HUES48 (cell line): ENCODE measurements around the gene TRIM8.

Experiments
- H3K27ac ChIP-seq: one replicate; pipeline ENCODE4 v1.7.0; 2013; ENCODE audit warnings: low read depth, low read length, inconsistent platforms
- H3K27me3 ChIP-seq: 2 replicates; pipeline ENCODE4 v1.6.1; 2013; ENCODE audit warnings: mild to moderate bottlenecking, low read length; ENCODE audit not compliant: control insufficient read depth, insufficient read depth
- H3K36me3 ChIP-seq: 2 replicates; pipeline ENCODE4 v1.6.1; 2013; ENCODE audit warnings: low read length; ENCODE audit not compliant: control insufficient read depth, insufficient read depth
- H3K4me1 ChIP-seq: 2 replicates; pipeline ENCODE4 v1.6.1; 2013; ENCODE audit warnings: mild to moderate bottlenecking, low read length; ENCODE audit not compliant: control insufficient read depth, insufficient read depth
- H3K4me3 ChIP-seq: 2 replicates; pipeline ENCODE4 v1.5.1; 2013; ENCODE audit warnings: mild to moderate bottlenecking, low read depth, low read length
- H3K9ac ChIP-seq: 2 replicates; pipeline ENCODE4 v1.6.1; 2013; ENCODE audit warnings: mild to moderate bottlenecking, low read depth, low read length, moderate library complexity
- H3K9me3 ChIP-seq: 2 replicates; pipeline ENCODE4 v1.6.1; 2013; ENCODE audit warnings: low read length; ENCODE audit not compliant: control insufficient read depth, insufficient read depth

The TRIM8 gene

DNA sequence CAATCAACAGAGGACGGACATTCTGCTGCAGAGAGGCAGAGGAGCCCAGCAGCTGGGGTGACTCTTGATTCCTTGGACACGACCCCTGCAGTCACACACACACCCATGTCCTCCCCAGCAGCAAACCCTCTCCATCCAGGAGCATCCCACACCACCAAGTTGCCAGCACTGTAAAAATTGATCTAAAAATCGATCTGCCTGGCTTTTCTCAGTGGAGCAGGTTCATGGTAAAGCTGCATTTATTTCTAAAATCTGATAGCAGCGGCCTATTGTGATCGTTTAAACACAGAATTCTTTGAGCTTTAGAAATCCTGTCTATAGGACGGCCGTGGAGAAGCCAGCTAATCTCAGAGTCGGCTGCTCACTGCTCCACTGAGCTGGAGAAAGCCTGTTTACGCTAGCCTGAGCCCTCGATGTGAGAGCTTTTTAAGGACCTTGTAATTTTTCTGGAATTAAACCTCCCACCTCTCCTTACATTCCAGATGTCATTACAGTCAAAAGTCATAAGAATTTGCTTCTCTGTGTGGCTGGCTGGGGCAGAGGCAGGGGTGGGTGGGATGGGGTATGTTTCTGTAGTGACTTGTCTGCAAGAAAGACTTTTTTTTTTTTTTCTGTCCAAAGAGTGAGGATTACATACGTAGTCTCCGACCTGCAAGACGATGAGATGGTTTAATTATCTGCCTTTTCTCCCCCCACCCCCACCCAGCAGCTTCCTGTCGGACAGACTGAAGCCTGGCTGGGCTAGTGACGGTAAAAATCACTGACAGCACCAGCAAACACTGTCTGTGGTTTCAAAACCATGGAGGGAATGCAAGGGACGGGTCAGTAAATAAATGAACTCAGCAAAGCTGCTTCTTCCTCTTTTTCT is 31.6 kb downstream of the TRIM8 start:
- H3K9me3 ChIP-seq = no peaks in the 10 kb centered on the region
- H3K36me3 ChIP-seq = no peaks in the 10 kb centered on the region
- H3K27ac ChIP-seq = peak overlapping the region; percentile 43
- peaks cover 64% of the 10 kb centered on the region for H3K4me1 ChIP-seq
- H3K4me3 ChIP-seq = no peak overlapping the region
- no peaks in the 10 kb centered on the region for H3K27me3 ChIP-seq
- H3K9ac ChIP-seq = no peak overlapping the region

- no peaks in the 10 kb centered on the region for H3K9me3 ChIP-seq
- 0 out of 2 replicates have a peak, but pooled peaks cover 1% of the 10 kb centered on the region for H3K36me3 ChIP-seq
- H3K27ac ChIP-seq = peak overlapping the region; percentile 43
- peaks cover 60% of the 10 kb centered on the region for H3K4me1 ChIP-seq
- no peak overlapping the region for H3K4me3 ChIP-seq
- no peaks in the 10 kb centered on the region for H3K27me3 ChIP-seq
- no peak overlapping the region for H3K9ac ChIP-seq
Measured at GRCh38 chr10:102676534-102677315, 32.4 kb downstream of the TRIM8 start.

GRCh38 chr10:102677331-102678067 is 33.2 kb downstream of the TRIM8 start:
- Histone ChIP-seq H3K36me3 (peaks cover 9% of the 10 kb centered on the region), H3K27me3 (no peaks in the 10 kb centered on the region), H3K4me3 (no peak overlapping the region), H3K4me1 (peaks cover 60% of the 10 kb centered on the region), H3K9ac (no peak overlapping the region), H3K27ac (peak overlapping the region; percentile 43), H3K9me3 (no peaks in the 10 kb centered on the region)

GRCh38 chr10:102678068-102678400 is 33.8 kb downstream of the TRIM8 start:
- H3K27ac ChIP-seq = no peak overlapping the region
- no peaks in the 10 kb centered on the region for H3K27me3 ChIP-seq
- peaks cover 60% of the 10 kb centered on the region for H3K4me1 ChIP-seq
- no peak overlapping the region for H3K4me3 ChIP-seq
- no peaks in the 10 kb centered on the region for H3K9me3 ChIP-seq
- H3K36me3 ChIP-seq = peaks cover 12% of the 10 kb centered on the region
- H3K9ac ChIP-seq = no peak overlapping the region

DNA sequence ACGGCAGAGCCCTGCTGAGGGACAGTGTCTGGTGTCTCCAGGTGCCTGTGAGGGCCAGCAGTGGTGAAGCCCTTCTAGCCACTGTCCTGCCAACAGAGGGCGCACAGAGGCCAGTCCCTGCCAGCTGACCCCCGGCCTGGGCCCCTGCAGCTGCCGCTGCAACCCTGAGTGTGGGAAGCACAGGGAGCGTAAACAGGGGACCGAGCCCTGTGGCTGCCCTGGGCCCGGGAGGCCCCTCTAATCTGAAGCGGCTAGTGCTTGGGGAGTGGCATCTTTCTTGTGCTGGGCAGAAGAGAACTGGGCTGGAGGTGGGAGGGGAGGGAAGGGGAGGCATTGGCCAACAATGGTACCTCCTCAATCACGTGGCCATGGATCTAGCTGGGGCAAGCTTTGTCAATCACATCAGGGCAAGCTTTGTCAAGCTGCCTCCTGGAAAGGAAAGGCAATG is 34.6 kb downstream of the TRIM8 start:
- Histone ChIP-seq H3K9me3 (no peaks in the 10 kb centered on the region), H3K27me3 (no peaks in the 10 kb centered on the region), H3K27ac (peak overlapping the region; percentile 56), H3K4me3 (no peak overlapping the region), H3K4me1 (peaks cover 53% of the 10 kb centered on the region), H3K36me3 (peaks cover 16% of the 10 kb centered on the region), H3K9ac (no peak overlapping the region)

DNA sequence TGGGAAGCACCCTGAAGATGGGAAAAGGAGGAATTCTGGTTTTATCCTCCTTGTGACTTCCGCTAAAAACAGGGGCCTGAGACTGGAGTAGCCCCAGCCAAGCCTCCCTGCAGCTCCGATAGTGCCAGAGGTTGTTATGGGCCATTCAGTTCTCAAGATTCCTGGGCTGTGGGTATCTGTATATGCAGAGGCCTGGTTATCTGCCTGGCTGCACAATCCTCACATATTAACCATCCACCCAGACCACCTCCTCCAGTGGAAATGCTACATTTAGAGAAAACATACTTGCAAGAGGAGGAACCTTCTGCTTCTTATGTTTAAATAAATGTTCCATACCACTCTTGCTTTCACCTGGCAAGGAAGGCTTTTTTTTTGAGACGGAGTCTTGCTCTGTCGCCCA is 35.3 kb downstream of the TRIM8 start:
- Histone ChIP-seq H3K36me3 (peaks cover 17% of the 10 kb centered on the region), H3K4me3 (no peak overlapping the region), H3K9me3 (no peaks in the 10 kb centered on the region), H3K27me3 (no peaks in the 10 kb centered on the region), H3K9ac (no peak overlapping the region), H3K27ac (peak overlapping the region; percentile 56), H3K4me1 (peaks cover 46% of the 10 kb centered on the region)

DNA sequence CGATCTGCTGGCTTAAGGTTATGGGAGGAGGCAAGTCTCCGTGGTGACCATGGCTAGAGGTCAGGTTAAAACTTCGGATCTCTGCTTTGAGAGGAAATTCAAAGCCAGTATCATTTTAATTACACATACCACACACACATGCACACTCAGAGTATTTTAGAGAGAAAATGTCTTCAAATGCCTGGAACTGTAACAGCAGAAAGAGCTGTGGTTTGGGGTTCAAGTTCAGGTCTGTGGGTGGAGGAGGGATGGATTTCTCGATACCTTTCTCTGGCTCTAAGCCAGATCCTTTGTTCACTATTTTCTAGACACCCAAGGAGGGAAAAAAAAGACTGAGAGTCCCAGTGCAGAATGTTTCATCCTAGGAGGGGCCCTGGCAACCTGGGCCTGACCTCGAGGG is 37.4 kb downstream of the TRIM8 start:
- Histone ChIP-seq H3K27me3 (no peaks in the 10 kb centered on the region), H3K4me1 (peaks cover 28% of the 10 kb centered on the region), H3K27ac (no peak overlapping the region), H3K9me3 (no peaks in the 10 kb centered on the region), H3K4me3 (no peak overlapping the region), H3K9ac (no peak overlapping the region), H3K36me3 (peaks cover 25% of the 10 kb centered on the region)

GRCh38 chr10:102682416-102682815 is 38.1 kb downstream of the TRIM8 start:
- H3K27me3 ChIP-seq = no peaks in the 10 kb centered on the region
- H3K9me3 ChIP-seq = no peaks in the 10 kb centered on the region
- H3K9ac ChIP-seq = no peak overlapping the region
- peaks cover 25% of the 10 kb centered on the region for H3K36me3 ChIP-seq
- H3K4me3 ChIP-seq = no peak overlapping the region
- H3K27ac ChIP-seq = no peak overlapping the region
- H3K4me1 ChIP-seq = peaks cover 21% of the 10 kb centered on the region

DNA sequence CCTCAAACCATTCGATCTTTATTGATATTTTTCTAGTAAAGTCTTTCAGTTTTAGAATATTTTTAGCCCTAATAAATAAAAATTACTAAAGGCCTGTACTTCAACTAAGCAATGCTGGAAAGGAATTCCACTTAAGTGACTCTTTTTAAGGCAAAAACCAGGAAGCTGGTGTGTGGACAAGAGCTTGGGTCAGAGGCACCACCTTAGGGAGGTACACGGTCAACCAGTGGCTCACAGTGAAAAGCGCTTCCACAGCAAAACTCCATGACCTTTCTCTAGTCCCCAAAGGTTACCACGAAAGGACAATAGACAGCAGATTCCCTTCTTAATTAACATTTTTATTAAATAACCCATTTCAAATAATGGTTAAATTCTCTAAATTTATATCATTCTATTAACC is 38.7 kb downstream of the TRIM8 start:
- H3K9me3 ChIP-seq = no peaks in the 10 kb centered on the region
- no peaks in the 10 kb centered on the region for H3K27me3 ChIP-seq
- no peak overlapping the region for H3K27ac ChIP-seq
- no peak overlapping the region for H3K4me3 ChIP-seq
- H3K36me3 ChIP-seq = peaks cover 25% of the 10 kb centered on the region
- H3K9ac ChIP-seq = no peak overlapping the region
- peaks cover 16% of the 10 kb centered on the region for H3K4me1 ChIP-seq

DNA sequence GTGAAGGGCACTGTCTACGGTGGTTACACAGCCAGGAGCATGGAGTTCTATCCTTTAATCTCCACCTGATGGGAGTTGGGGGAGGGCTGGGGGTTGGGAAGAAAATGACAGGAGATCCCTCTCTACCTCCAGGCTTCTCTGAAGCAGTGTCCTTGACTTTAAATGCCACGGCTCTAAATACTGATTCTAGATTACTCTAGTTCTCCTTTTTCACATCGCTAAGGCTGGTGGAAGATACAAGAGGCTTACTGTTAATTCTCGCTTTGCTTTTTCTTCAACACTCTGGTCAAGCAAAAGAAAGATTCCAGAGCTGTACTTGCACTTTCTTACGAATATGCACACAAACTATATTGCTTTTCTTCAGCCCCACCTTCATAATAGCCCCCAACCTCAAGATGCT is 39.5 kb downstream of the TRIM8 start:
- H3K36me3 ChIP-seq = peaks cover 25% of the 10 kb centered on the region
- H3K4me1 ChIP-seq = peaks cover 8% of the 10 kb centered on the region; the same call in 1 of the 2 replicates
- no peaks in the 10 kb centered on the region for H3K9me3 ChIP-seq
- H3K4me3 ChIP-seq = no peak overlapping the region
- H3K27me3 ChIP-seq = no peaks in the 10 kb centered on the region
- H3K27ac ChIP-seq = no peak overlapping the region
- H3K9ac ChIP-seq = no peak overlapping the region
